GM20000 (cell line): ENCODE data around the gene CLMP.

ENCODE experiments used
- DNase-seq: peaks from one replicate; pipeline ENCODE4 v3.0.0; 2012; ENCODE audit warnings: low spot score
- TF ChIP-seq, protein P1 (sequence below): IDR thresholded peaks from 2 replicates; pipeline ENCODE4 v1.5.1; 2012; ENCODE audit warnings: mild to moderate bottlenecking, control low read depth; ENCODE audit errors: extremely low read depth, missing control alignments

The CLMP gene

GRCh38 chr11:123187665-123188507, 7.2 kb downstream of the CLMP start:
- TF ChIP-seq, protein P1, sequence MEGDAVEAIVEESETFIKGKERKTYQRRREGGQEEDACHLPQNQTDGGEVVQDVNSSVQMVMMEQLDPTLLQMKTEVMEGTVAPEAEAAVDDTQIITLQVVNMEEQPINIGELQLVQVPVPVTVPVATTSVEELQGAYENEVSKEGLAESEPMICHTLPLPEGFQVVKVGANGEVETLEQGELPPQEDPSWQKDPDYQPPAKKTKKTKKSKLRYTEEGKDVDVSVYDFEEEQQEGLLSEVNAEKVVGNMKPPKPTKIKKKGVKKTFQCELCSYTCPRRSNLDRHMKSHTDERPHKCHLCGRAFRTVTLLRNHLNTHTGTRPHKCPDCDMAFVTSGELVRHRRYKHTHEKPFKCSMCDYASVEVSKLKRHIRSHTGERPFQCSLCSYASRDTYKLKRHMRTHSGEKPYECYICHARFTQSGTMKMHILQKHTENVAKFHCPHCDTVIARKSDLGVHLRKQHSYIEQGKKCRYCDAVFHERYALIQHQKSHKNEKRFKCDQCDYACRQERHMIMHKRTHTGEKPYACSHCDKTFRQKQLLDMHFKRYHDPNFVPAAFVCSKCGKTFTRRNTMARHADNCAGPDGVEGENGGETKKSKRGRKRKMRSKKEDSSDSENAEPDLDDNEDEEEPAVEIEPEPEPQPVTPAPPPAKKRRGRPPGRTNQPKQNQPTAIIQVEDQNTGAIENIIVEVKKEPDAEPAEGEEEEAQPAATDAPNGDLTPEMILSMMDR = no peak
- DNase-seq = no peak

DNA sequence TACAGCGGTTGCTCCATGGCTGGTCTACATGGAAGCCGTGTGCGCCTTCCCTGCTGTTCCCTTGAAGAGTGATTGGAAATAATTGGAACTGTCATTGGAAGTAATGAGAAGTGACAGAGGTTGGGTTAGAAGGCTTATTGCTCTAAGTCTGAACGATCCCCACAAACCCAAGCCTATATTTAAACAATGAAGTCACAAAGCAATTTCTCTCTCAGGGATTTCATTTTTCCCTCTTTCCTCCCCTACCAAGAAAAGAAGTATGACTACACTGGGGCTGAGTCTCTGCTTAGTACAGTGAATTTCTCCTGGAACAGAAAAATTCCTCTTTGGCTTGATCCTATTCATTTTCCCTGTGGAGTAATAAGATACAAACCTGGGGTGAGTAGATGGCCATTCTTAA, 7.8 kb downstream of the CLMP start:
- no peak for DNase-seq

DNA sequence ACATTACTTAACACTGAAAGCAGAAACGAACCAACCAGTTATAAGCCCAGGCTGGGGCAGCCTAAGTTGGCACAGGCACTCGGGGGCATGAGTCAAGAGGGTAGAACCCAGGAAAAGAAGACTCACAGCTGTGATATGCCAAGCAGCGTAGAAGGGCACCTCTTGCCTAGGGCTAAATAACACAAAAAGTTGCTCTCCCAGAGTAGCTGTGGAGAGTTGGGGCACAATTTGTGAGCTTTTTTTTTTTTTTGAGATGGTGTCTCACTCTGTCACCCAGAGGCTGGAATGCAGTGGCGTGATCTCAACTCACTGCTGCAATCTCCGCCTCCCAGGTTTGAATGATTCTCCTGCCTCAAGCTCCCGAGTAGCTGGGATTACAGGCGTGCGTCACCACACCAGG, 8.8 kb downstream of the CLMP start:
- TF ChIP-seq, protein P1 = no peak
- no peak for DNase-seq

More for the DNA sequence above, 7.8 kb downstream of the CLMP start:
- TF ChIP-seq, protein P1 = no peak

GRCh38 chr11:123185326-123185725, 9.7 kb downstream of the CLMP start:
- DNase-seq = no peak
- TF ChIP-seq, protein P1 = no peak

- DNase-seq = no peak
- TF ChIP-seq, protein P1 = no peak
Measured at GRCh38 chr11:123184531-123184930, 10.5 kb downstream of the CLMP start.

DNA sequence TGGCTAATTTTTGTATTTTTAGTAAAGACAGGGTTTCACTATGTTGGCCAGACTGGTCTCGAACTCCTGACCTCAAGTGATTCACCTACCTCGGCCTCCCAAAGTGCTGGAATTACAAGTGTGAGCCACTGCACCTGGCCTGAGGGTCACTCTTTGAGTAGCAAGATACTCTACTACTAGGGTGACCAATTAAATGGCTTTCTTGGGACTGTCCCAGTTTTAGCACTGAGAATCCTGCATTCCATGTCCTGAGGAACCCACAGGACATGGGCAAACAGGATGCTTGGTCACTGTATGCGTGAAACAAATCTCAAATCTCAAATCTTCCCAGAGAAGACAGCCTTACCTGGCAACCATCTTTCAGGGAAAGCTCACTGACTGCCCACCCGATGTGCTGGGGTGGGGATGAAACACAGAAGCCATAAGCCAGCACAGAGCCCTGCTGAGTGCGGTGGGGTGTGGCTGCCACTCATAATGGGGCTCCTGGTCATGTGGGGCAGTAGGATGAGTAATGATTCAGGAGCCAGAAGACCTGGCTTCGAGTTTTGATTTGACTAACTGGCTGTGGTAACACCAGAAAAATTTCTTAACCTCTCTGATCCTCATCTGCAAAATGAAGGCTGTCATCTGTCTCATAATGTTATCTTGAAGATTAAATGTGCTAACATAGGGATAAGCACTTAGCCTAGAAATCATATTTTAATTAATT, 11.5 kb downstream of the CLMP start:
- DNase-seq = no peak
- TF ChIP-seq, protein P1 = no peak
